Endothelial cell of umbilical vein (primary cell): Measurements from ENCODE around the gene H1-8. TPM values are rescaled to one million over a fixed set of nuclear protein-coding genes. Genes with fewer than 3 reads are reported as not detected.

ENCODE experiments used
- BruUV-seq: library from RNA; stranded (reverse); fragments of 400-500 nt; replicated peaks from 2 replicates; lab custom pipeline; 2021; lab: Mats Ljungman, UMichigan
- CTCF ChIA-PET: fragments of 300-600, 350-600 bp; sonication (Branson Sonifier 250); formaldehyde crosslinking; loops from one replicate; lab custom pipeline; 2021; ENCODE audit warnings: antibody characterized with exemption, inconsistent platforms; lab: Charles Lee
- POLR2A ChIA-PET: fragments of 300-600, 350-600 bp; sonication (Branson Sonifier 250); formaldehyde crosslinking; loops from one replicate; lab custom pipeline; 2021; ENCODE audit warnings: antibody characterized with exemption, inconsistent platforms; lab: Charles Lee
- DNase-seq: peaks from one replicate; pipeline ENCODE4 v3.0.0-alpha.2; 2011; ENCODE audit warnings: low read depth, low spot score
- FAIRE-seq: peaks from 2 replicates; lab custom pipeline; 2011; peaks lifted over from hg19 to GRCh38; lab: Jason Lieb, UNC
- H2AFZ ChIP-seq: 2 replicates; pipeline ENCODE4 v1.6.0; 2012; ENCODE audit warnings: low read depth, low read length, control low read depth, inconsistent platforms
- H3K27ac ChIP-seq: 2 replicates; pipeline ENCODE4 v1.5.1; 2011; ENCODE audit warnings: low read depth, mild to moderate bottlenecking, control low read depth, low read length, moderate library complexity; ENCODE audit not compliant: insufficient read depth
- H3K27me3 ChIP-seq, 2 experiments: 2 replicates each; pipeline versions ENCODE4 v1.6.0 to v1.6.1; 2011; ENCODE audit warnings: low read length in 2 of 2, mixed read lengths in 1 of 2; ENCODE audit not compliant: control insufficient read depth in 2 of 2, insufficient read depth in 2 of 2
- H3K36me3 ChIP-seq, 2 experiments: 2 replicates in 1 of 2; 3 replicates in 1 of 2; pipeline ENCODE4 v1.5.1; 2011; ENCODE audit warnings: low read length in 2 of 2, mild to moderate bottlenecking in 1 of 2, moderate library complexity in 1 of 2; ENCODE audit not compliant: control insufficient read depth in 2 of 2, insufficient read depth in 2 of 2; ENCODE audit errors: extremely low read depth in 1 of 2
- H3K4me1 ChIP-seq: 3 replicates; pipeline ENCODE4 v1.5.1; 2011; ENCODE audit warnings: mild to moderate bottlenecking, low read length; ENCODE audit not compliant: control insufficient read depth, insufficient read depth; ENCODE audit errors: extremely low read depth
- H3K4me2 ChIP-seq: 2 replicates; pipeline ENCODE4 v1.6.1; 2011; ENCODE audit warnings: low read length, control low read depth, mixed read lengths; ENCODE audit not compliant: insufficient read depth
- H3K4me3 ChIP-seq, 3 experiments: fragments of 200-600 bp in 1 of 3; sonication (generic), shearing (Covaris generic) in 1 of 3; replicated peaks in 1 of 3; 2 replicates each; pipeline ENCODE4 v1.5.1; 2011 to 2016; ENCODE audit warnings: control low read depth in 3 of 3, low read length in 3 of 3, mild to moderate bottlenecking in 2 of 3, inconsistent platforms in 1 of 3, low read depth in 1 of 3, moderate library complexity in 1 of 3; ENCODE audit not compliant: insufficient read depth in 1 of 3
- H3K79me2 ChIP-seq: 2 replicates; pipeline ENCODE4 v1.6.0; 2012; ENCODE audit warnings: low read length, inconsistent platforms; ENCODE audit not compliant: control insufficient read depth, insufficient read depth
- H3K9ac ChIP-seq: replicated peaks from 2 replicates; pipeline ENCODE3; 2011; ENCODE audit warnings: low read length, control low read depth; ENCODE audit not compliant: insufficient read depth; ENCODE audit errors: extremely low read depth
- H3K9me1 ChIP-seq: replicated peaks from 3 replicates; pipeline ENCODE4 v1.6.0; 2011; ENCODE audit warnings: mild to moderate bottlenecking, low read length; ENCODE audit not compliant: control insufficient read depth, insufficient read depth; ENCODE audit errors: extremely low read depth
- H3K9me3 ChIP-seq: replicated peaks from 2 replicates; pipeline ENCODE4 v1.5.1; 2012; ENCODE audit warnings: low read length, inconsistent platforms; ENCODE audit not compliant: control insufficient read depth, insufficient read depth
- H4K20me1 ChIP-seq: replicated peaks from 2 replicates; pipeline ENCODE3; 2011; ENCODE audit warnings: mild to moderate bottlenecking, low read length; ENCODE audit not compliant: control insufficient read depth, insufficient read depth; ENCODE audit errors: extremely low read depth
- CTCF ChIP-seq, 2 donors: IDR thresholded peaks; 1 replicate in 1 of 2; 2 replicates in 1 of 2; pipeline ENCODE4 v1.5.1; 2011; ENCODE audit warnings: low read length in 2 of 2, mild to moderate bottlenecking in 2 of 2, moderate library complexity in 2 of 2, control low read depth in 1 of 2, inconsistent platforms in 1 of 2, low read depth in 1 of 2; ENCODE audit not compliant: insufficient read depth in 1 of 2; ENCODE audit errors: extremely low read depth in 1 of 2
- EZH2 ChIP-seq: IDR thresholded peaks from 2 replicates; pipeline ENCODE4 v1.6.1; 2012; ENCODE audit warnings: borderline replicate concordance, low read depth, mild to moderate bottlenecking, moderate library complexity, low read length, inconsistent platforms; ENCODE audit not compliant: severe bottlenecking
- FOS ChIP-seq: IDR thresholded peaks from 2 replicates; pipeline ENCODE4 v1.6.1; 2011; ENCODE audit warnings: mild to moderate bottlenecking, low read length, moderate library complexity, borderline replicate concordance; ENCODE audit not compliant: insufficient read depth
- GATA2 ChIP-seq: IDR thresholded peaks from 2 replicates; pipeline ENCODE4 v1.7.0; 2011; ENCODE audit warnings: low read depth, mild to moderate bottlenecking, moderate library complexity, mixed read lengths, low read length; ENCODE audit not compliant: insufficient read length, insufficient read depth
- JUN ChIP-seq: IDR thresholded peaks from 2 replicates; pipeline ENCODE4 v1.6.1; 2011; ENCODE audit warnings: borderline replicate concordance, low read depth; ENCODE audit not compliant: insufficient read length, insufficient read depth
- MAX ChIP-seq: IDR thresholded peaks from 2 replicates; pipeline ENCODE4 v1.6.1; 2011; ENCODE audit not compliant: insufficient read depth, insufficient read length
- MYC ChIP-seq: IDR thresholded peaks from one replicate; pipeline ENCODE4 v1.6.1; 2011; ENCODE audit warnings: mild to moderate bottlenecking, low read depth, low read length
- POLR2A ChIP-seq: IDR thresholded peaks from 2 replicates; pipeline ENCODE4 v1.6.1; 2012; ENCODE audit warnings: low read depth, mild to moderate bottlenecking, control low read depth, low read length
- POLR2AphosphoS5 ChIP-seq: IDR thresholded peaks from 2 replicates; pipeline ENCODE4 v1.6.1; 2012; ENCODE audit warnings: low read depth, mild to moderate bottlenecking, control low read depth, low read length, moderate library complexity; ENCODE audit not compliant: insufficient read depth
- dilution Hi-C: fragments of 300-500 bp; cut with MboI; formaldehyde crosslinking; loops from one replicate; pipeline ENCODE4 v1.15.0; 2019; ENCODE audit warnings: low sequenced_read_pairs; ENCODE audit not compliant: extremely low pct_ligation_motif_present
- intact Hi-C: fragments of 100-400 bp; cut with micrococcal nuclease; formaldehyde crosslinking; loops from one replicate; pipeline ENCODE4 v1.10.0; 2022
- polyA plus RNA-seq, 4 experiments: library from polyadenylated mRNA; depleted of rRNA in 3 of 4; stranded (reverse) in 3 of 4; unstranded in 1 of 4; fragments of >200 nt; gene quantifications; 2 replicates each; pipeline versions ENCODE4 v1.2.1 to v1.2.3, GENCODE V29; 2011 to 2012; ENCODE audit warnings: missing spikeins in 1 of 4
- total RNA-seq: library from RNA; stranded (reverse); gene quantifications from 2 replicates; pipeline ENCODE4 v1.2.3, GENCODE V29; 2021

H1-8 gene
- total and polyA plus RNA-seq, 2 donors (not counting 3 experiments of a cell fraction or from before 2014, with no cell fraction given) = not detected

GRCh38 chr3:129594409-129594808 lies 51.4 kb downstream of the H1-8 start:
- no peaks in the 10 kb centered on the region for H3K27me3 ChIP-seq
- H3K4me3 ChIP-seq = no peak overlapping the region
- FAIRE-seq = no peak
- peak overlapping the region; percentile 11 for H3K9ac ChIP-seq
- H3K4me1 ChIP-seq = peaks cover 94% of the 10 kb centered on the region
- H3K9me1 ChIP-seq = no peaks in the 10 kb centered on the region
- dilution Hi-C loops = no loop called here
- no peak overlapping the region for H2AFZ ChIP-seq
- ChIA-PET CTCF (interaction anchor here (0.8 to 4.0 kb wide), 6 partner anchors 10 to 211 kb away, joined by 3 to 33 read pairs (median 4); partner anchors contain the start of gene PLXND1), POLR2A (interaction anchor here (1.1 to 2.8 kb wide), 4 partner anchors 9 to 155 kb away, joined by 3 to 10 read pairs (median 4); partner anchors contain the start of genes IFT122 and MBD4)
- H3K36me3 ChIP-seq = no peaks in the 10 kb centered on the region
- H3K79me2 ChIP-seq = peaks cover 99% of the 10 kb centered on the region
- H3K9me3 ChIP-seq = no peaks in the 10 kb centered on the region
- no peaks in the 10 kb centered on the region for H4K20me1 ChIP-seq
- BruUV-seq = no TSS peak
- no peak for TF ChIP-seq MAX
- no peak for TF ChIP-seq JUN
- no peak for TF ChIP-seq POLR2AphosphoS5
- no peak for TF ChIP-seq MYC
- TF ChIP-seq POLR2A = no peak
- TF ChIP-seq GATA2 = no peak
- TF ChIP-seq CTCF (IDR thresholded peaks at IDR 0.05; ENCODE audit: extremely low read depth in 1 of 2, insufficient read depth in 1 of 2, low read depth in 1 of 2, low read length in 2 of 2) = no peak
- TF ChIP-seq EZH2 = no peak
- TF ChIP-seq FOS = no peak
- DNase-seq = no peak
- intact Hi-C loops = no loop called here
- H3K4me2 ChIP-seq = peak overlapping the region; percentile 21
- H3K27ac ChIP-seq = peak overlapping the region; percentile 91
